K562 (cell line): ENCODE data around the gene ABCA7. TPM values are rescaled to one million over a fixed set of nuclear protein-coding genes. Genes with fewer than 3 reads are reported as not detected.
A peak's percentile ranks its signal among the peaks of the same experiment; 100 is the strongest.

Experiments
- ATAC-seq: fragments of 200-7000 bp; cut with Tn5 transposase; 3 replicates; pipeline ENCODE4 v1.9.1; 2020; ENCODE audit warnings: moderate library complexity
- BruUV-seq: library from RNA; stranded (reverse); fragments of 400-500 nt; replicated peaks from 2 replicates; lab custom pipeline; 2021; lab: Mats Ljungman, UMichigan
- CTCF ChIA-PET: fragments of 300-600 bp; formaldehyde crosslinking; extraction: SDS; loops from one replicate; lab custom pipeline; 2021; ENCODE audit warnings: low intra/inter-chr PET ratio; lab: Yijun Ruan, JAX
- POLR2A ChIA-PET: fragments of 300-600, 350-650 bp; sonication (Branson Sonifier 250); formaldehyde crosslinking; extraction: SDS; loops from one replicate; lab custom pipeline; 2021; ENCODE audit warnings: antibody characterized with exemption, inconsistent platforms; lab: Yijun Ruan, JAX
- DNase-seq, 4 experiments: peaks; one replicate each; pipeline versions ENCODE4 v3.0.0 to v3.0.0-alpha.2; 2011 to 2018; ENCODE audit warnings: low spot score in 3 of 4, mixed read lengths in 3 of 4; ENCODE audit errors: extremely low read depth in 1 of 4
- FAIRE-seq: peaks from 2 replicates; lab custom pipeline; 2011; peaks lifted over from hg19 to GRCh38; lab: Jason Lieb, UNC
- H2AFZ ChIP-seq: 2 replicates; pipeline ENCODE4 v1.6.0; 2011; ENCODE audit warnings: low read depth, low read length, control low read depth, inconsistent platforms
- H3K27ac ChIP-seq: fragments of 200-600 bp; 3 replicates; pipeline ENCODE4 v1.8.0; 2011; ENCODE audit warnings: low read depth, mild to moderate bottlenecking, control low read depth, inconsistent platforms, low read length, moderate library complexity, mixed read lengths; ENCODE audit errors: extremely low read depth
- H3K27me3 ChIP-seq, 2 experiments: fragments of 300-600 bp in 1 of 2; 2 replicates in 1 of 2; 3 replicates in 1 of 2; pipeline versions ENCODE4 v1.6.0 to v1.8.0; 2011; ENCODE audit warnings: inconsistent platforms in 2 of 2, low read length in 2 of 2, mild to moderate bottlenecking in 1 of 2, mixed read lengths in 1 of 2, moderate library complexity in 1 of 2; ENCODE audit not compliant: control insufficient read depth in 2 of 2, insufficient read depth in 2 of 2
- H3K36me3 ChIP-seq: fragments of 300-600 bp; 3 replicates; pipeline ENCODE4 v1.8.0; 2011; ENCODE audit warnings: mild to moderate bottlenecking, low read length, inconsistent platforms; ENCODE audit not compliant: control insufficient read depth, insufficient read depth
- H3K4me1 ChIP-seq, 2 experiments: fragments of 200-600 bp in 1 of 2; replicated peaks in 1 of 2; 2 replicates in 1 of 2; 3 replicates in 1 of 2; pipeline versions ENCODE4 v1.5.1 to v1.8.0; 2011; ENCODE audit warnings: inconsistent platforms in 2 of 2, low read length in 2 of 2, mild to moderate bottlenecking in 1 of 2, mixed read lengths in 1 of 2, moderate library complexity in 1 of 2; ENCODE audit not compliant: control insufficient read depth in 2 of 2, insufficient read depth in 2 of 2
- H3K4me2 ChIP-seq: 2 replicates; pipeline ENCODE4 v1.6.1; 2011; ENCODE audit warnings: low read length, control low read depth, inconsistent platforms, mixed read lengths; ENCODE audit not compliant: insufficient read depth
- H3K4me3 ChIP-seq: fragments of 200-600 bp; sonication (generic), shearing (Covaris generic); 2 replicates; pipeline ENCODE4 v1.5.1; 2016; ENCODE audit warnings: control low read depth, inconsistent platforms
- H3K79me2 ChIP-seq: fragments of 200-600 bp; 3 replicates; pipeline ENCODE4 v1.8.0; 2011; ENCODE audit warnings: low read length, inconsistent platforms; ENCODE audit not compliant: control insufficient read depth, insufficient read depth
- H3K9ac ChIP-seq, 2 experiments: 2 replicates each; pipeline versions ENCODE4 v1.6.0 to v1.6.1; 2011; ENCODE audit warnings: low read depth in 2 of 2, low read length in 2 of 2, control low read depth in 1 of 2, inconsistent platforms in 1 of 2, mild to moderate bottlenecking in 1 of 2, mixed read lengths in 1 of 2; ENCODE audit not compliant: insufficient read depth in 1 of 2
- H3K9me1 ChIP-seq: one replicate; pipeline ENCODE4 v1.6.0; 2011; ENCODE audit warnings: inconsistent platforms, mild to moderate bottlenecking, low read length, moderate library complexity; ENCODE audit not compliant: control insufficient read depth, insufficient read depth
- H3K9me3 ChIP-seq: replicated peaks from 2 replicates; pipeline ENCODE4 v1.5.1; 2011; ENCODE audit warnings: low read depth, low read length, inconsistent platforms; ENCODE audit not compliant: control insufficient read depth, insufficient read depth
- H4K20me1 ChIP-seq: replicated peaks from 2 replicates; pipeline ENCODE4 v1.6.1; 2011; ENCODE audit warnings: low read length, inconsistent platforms, mixed read lengths; ENCODE audit not compliant: control insufficient read depth, insufficient read depth
- ATF4 ChIP-seq: fragments of 450-650 bp; formaldehyde crosslinking; IDR thresholded peaks from 2 replicates; pipeline ENCODE4 v1.4.0; 2022; ENCODE audit warnings: mild to moderate bottlenecking, moderate library complexity
- HDGF ChIP-seq: fragments of 450-650 bp; IDR thresholded peaks from 2 replicates; pipeline ENCODE4 v1.6.1; 2016
- NR2F6 ChIP-seq: fragments of 450-650 bp; formaldehyde crosslinking; IDR thresholded peaks from 2 replicates; pipeline ENCODE4 v1.4.0; 2020; ENCODE audit warnings: mild to moderate bottlenecking
- POLR2A ChIP-seq: fragments of 450-650 bp; conservative IDR thresholded peaks from 2 replicates; pipeline ENCODE4 v1.6.1; 2016
- POLR2G ChIP-seq: fragments of 200-400 bp; formaldehyde crosslinking; IDR thresholded peaks from 2 replicates; pipeline ENCODE4 v1.6.1; 2017; ENCODE audit warnings: low read depth, mild to moderate bottlenecking, antibody characterized with exemption, low read length, moderate library complexity
- TFAP4 ChIP-seq: sonication (generic); formaldehyde crosslinking; IDR thresholded peaks from 2 replicates; pipeline ENCODE4 v1.8.0; 2022; ENCODE audit warnings: missing genetic modification reagents, mild to moderate bottlenecking, moderate library complexity, borderline replicate concordance
- whole genome bisulfite sequencing: fragments of 100-300 bp; shearing (Covaris generic); methylation state at CpG from one replicate; pipeline ENCODE4 v1.1.6; 2016; ENCODE audit warnings: low coverage, mixed read lengths; ENCODE audit not compliant: insufficient coverage; ENCODE audit errors: missing lambda C conversion rate; 5-methylcytosine and 5-hydroxymethylcytosine counted together
- in situ Hi-C: fragments of 300-500 bp; cut with MboI; formaldehyde crosslinking; loops from 4 replicates; pipeline ENCODE4 v1.15.0; 2018; ENCODE audit warnings: inconsistent platforms, mixed read lengths
- intact Hi-C: fragments of 100-400 bp; cut with micrococcal nuclease; formaldehyde crosslinking; loops from 2 replicates; pipeline ENCODE4 v1.14.2; 2022
- polyA plus RNA-seq, 8 experiments: library from polyadenylated mRNA; depleted of rRNA in 4 of 8; stranded (reverse) in 5 of 8; unstranded in 3 of 8; fragments of >200 nt; fragmentation: Nextera tagmentation in 2 of 8; fragmentation: Illumina TruSeq in 1 of 8; extraction: Ambion mirVana in 2 of 8; extraction: Trizol in 1 of 8; gene quantifications; 2 replicates each; pipeline versions ENCODE4 v1.2.1 to v1.2.3, GENCODE V29; 2011 to 2014; ENCODE audit warnings: inconsistent platforms in 1 of 8, missing spikeins in 1 of 8
- total RNA-seq, 7 experiments: library from RNA; depleted of rRNA in 6 of 7; stranded (reverse); fragments of >200 nt in 6 of 7; fragmentation: Illumina TruSeq in 2 of 7; extraction: Trizol in 2 of 7; gene quantifications; 2 replicates each; pipeline versions ENCODE4 v1.2.1 to v1.2.3, GENCODE V29; 2011 to 2021; ENCODE audit warnings: low replicate concordance in 1 of 7
- TF ChIP-seq, protein P1 (sequence below): sonication (generic); formaldehyde crosslinking; IDR thresholded peaks from 2 replicates; pipeline ENCODE4 v1.8.1; 2023; ENCODE audit warnings: mild to moderate bottlenecking, missing genetic modification reagents

Gene ABCA7
- total and polyA plus RNA-seq, 9 of the 15 experiments (the other 6 are each of a cell fraction or from before 2014, with no cell fraction given), result 2.3 to 96.1 (median 31.2) TPM

DNA sequence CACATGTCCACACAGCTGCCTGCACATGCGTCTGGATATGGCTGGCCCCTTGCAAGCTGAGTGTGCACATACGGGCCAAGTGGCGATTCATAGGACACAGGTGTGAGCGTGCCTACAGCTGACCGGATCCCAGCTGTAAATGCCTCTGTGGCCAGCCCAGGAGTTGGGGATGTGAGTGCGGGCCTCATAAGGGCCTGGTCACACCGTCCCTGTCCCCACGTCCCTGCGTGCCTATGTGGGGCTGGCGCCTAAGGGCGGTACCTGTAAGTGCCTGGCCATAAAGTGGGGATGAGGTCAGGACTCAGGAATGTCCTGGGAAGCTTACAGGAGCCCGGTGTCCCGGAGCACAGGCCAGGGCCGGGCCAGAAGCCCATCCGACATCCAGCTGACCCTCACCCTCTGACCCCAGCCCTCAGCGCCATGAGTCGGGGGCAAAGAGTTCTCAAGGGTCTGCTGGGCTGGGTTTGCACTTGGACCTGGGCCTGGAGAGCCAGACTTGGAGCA, 25.8 kb downstream of the ABCA7 start:
- TF ChIP-seq POLR2G (0 out of 2 replicates have a peak, but pooled peaks have one; percentile 9), ATF4 (CRISPR knock-in tag) (no peak), TFAP4 (CRISPR knock-in tag) (peak; percentile 56), NR2F6 (CRISPR knock-in tag) (no peak), POLR2A (0 out of 2 replicates have a peak, but pooled peaks have one; percentile 19), HDGF (no peak)
- TF ChIP-seq, protein P1, sequence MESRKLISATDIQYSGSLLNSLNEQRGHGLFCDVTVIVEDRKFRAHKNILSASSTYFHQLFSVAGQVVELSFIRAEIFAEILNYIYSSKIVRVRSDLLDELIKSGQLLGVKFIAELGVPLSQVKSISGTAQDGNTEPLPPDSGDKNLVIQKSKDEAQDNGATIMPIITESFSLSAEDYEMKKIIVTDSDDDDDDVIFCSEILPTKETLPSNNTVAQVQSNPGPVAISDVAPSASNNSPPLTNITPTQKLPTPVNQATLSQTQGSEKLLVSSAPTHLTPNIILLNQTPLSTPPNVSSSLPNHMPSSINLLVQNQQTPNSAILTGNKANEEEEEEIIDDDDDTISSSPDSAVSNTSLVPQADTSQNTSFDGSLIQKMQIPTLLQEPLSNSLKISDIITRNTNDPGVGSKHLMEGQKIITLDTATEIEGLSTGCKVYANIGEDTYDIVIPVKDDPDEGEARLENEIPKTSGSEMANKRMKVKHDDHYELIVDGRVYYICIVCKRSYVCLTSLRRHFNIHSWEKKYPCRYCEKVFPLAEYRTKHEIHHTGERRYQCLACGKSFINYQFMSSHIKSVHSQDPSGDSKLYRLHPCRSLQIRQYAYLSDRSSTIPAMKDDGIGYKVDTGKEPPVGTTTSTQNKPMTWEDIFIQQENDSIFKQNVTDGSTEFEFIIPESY (CRISPR knock-in tag), result peak; percentile 77
- H3K79me2 ChIP-seq, result no peaks in the 10 kb centered on the region
- H3K4me3 ChIP-seq, result no peak overlapping the region
- H3K27ac ChIP-seq, result no peak overlapping the region
- intact Hi-C loops (no loop called here), in situ Hi-C loops (no loop called here)
- DNase-seq (no peak), FAIRE-seq (no peak), ATAC-seq (no peak)
- H3K27me3 ChIP-seq, result no peaks in the 10 kb centered on the region
- H4K20me1 ChIP-seq, result no peaks in the 10 kb centered on the region
- peaks cover 9 to 82% of the 10 kb centered on the region in 2 experiments for H3K4me1 ChIP-seq
- H3K9ac ChIP-seq, result peak overlapping the region in 1 of 2 experiments; percentile 85; a peak in 2 of 4 replicates
- no peak overlapping the region for H2AFZ ChIP-seq
- H3K9me1 ChIP-seq, result no peaks in the 10 kb centered on the region
- 86% methylated on average over 14 of the region's 17 CpGs for WGBS
- CTCF ChIA-PET, result no interaction called here
- peaks cover 17% of the 10 kb centered on the region; the same call in 2 of the 3 replicates for H3K36me3 ChIP-seq
- H3K9me3 ChIP-seq, result no peaks in the 10 kb centered on the region
- POLR2A ChIA-PET, result interaction anchor here (0.6 to 1.5 kb wide), 2 partner anchors 17 to 755 kb away, joined by 3 to 5 read pairs; no protein-coding TSS in a partner anchor
- H3K4me2 ChIP-seq, result peak overlapping the region; percentile 1; the same call in 1 of the 2 replicates
- BruUV-seq, result no TSS peak
